Common myeloid progenitor, CD34-positive (primary cell): ENCODE measurements around the gene ASAP3. TPM values are rescaled to one million over a fixed set of nuclear protein-coding genes. Genes with fewer than 3 reads are reported as not detected.

Experiments used
- CTCF ChIA-PET: fragments of 350-600 bp; sonication (Branson Sonifier 250); formaldehyde crosslinking; loops from one replicate; lab custom pipeline; 2021; ENCODE audit warnings: antibody characterized with exemption; lab: Charles Lee
- POLR2A ChIA-PET: fragments of 350-600 bp; sonication (Branson Sonifier 250); formaldehyde crosslinking; loops from one replicate; lab custom pipeline; 2021; ENCODE audit warnings: antibody characterized with exemption; lab: Charles Lee
- DNase-seq, 3 donors: peaks; one replicate each; pipeline versions ENCODE4 v3.0.0 to v3.0.0-alpha.2; 2013
- H3K27ac ChIP-seq, 2 experiments: 1 replicate in 1 of 2; 2 replicates in 1 of 2; pipeline ENCODE4 v1.7.0; 2013; ENCODE audit warnings: inconsistent platforms in 2 of 2, low read length in 2 of 2, mild to moderate bottlenecking in 2 of 2, low read depth in 1 of 2, moderate library complexity in 1 of 2; ENCODE audit not compliant: severe bottlenecking in 2 of 2, insufficient read depth in 1 of 2, poor library complexity in 1 of 2
- H3K27me3 ChIP-seq, 5 experiments: replicated peaks in 2 of 5; 1 replicate in 3 of 5; 2 replicates in 2 of 5; pipeline versions ENCODE4 v1.6.1 to v1.7.0; 2013; ENCODE audit warnings: low read length in 4 of 5, mild to moderate bottlenecking in 2 of 5, moderate library complexity in 2 of 5, inconsistent platforms in 1 of 5; ENCODE audit not compliant: insufficient read depth in 5 of 5, control insufficient read depth in 4 of 5
- H3K36me3 ChIP-seq, 4 experiments: 1 replicate in 2 of 4; 2 replicates in 2 of 4; pipeline versions ENCODE4 v1.6.1 to v1.7.0; 2013; ENCODE audit warnings: low read length in 3 of 4, control low read depth in 1 of 4, mild to moderate bottlenecking in 1 of 4; ENCODE audit not compliant: control insufficient read depth in 4 of 4, insufficient read depth in 4 of 4
- H3K4me1 ChIP-seq, 4 experiments: 1 replicate in 3 of 4; 2 replicates in 1 of 4; pipeline versions ENCODE4 v1.6.1 to v1.7.1; 2013; ENCODE audit warnings: low read length in 3 of 4, mild to moderate bottlenecking in 3 of 4, control low read depth in 1 of 4, inconsistent platforms in 1 of 4, moderate library complexity in 1 of 4; ENCODE audit not compliant: control insufficient read depth in 4 of 4, insufficient read depth in 4 of 4; ENCODE audit errors: control extremely low read depth in 1 of 4
- H3K4me3 ChIP-seq, 7 experiments: 1 replicate in 4 of 7; 2 replicates in 3 of 7; pipeline versions ENCODE4 v1.5.1 to v1.7.0; 2013; ENCODE audit warnings: mild to moderate bottlenecking in 7 of 7, low read length in 6 of 7, moderate library complexity in 6 of 7, inconsistent platforms in 2 of 7, low read depth in 2 of 7, control low read depth in 1 of 7; ENCODE audit not compliant: insufficient read depth in 4 of 7, control insufficient read depth in 1 of 7; ENCODE audit errors: extremely low read depth in 1 of 7
- H3K9me3 ChIP-seq, 5 experiments: 1 replicate in 4 of 5; 2 replicates in 1 of 5; pipeline versions ENCODE4 v1.6.1 to v1.7.1; 2013; ENCODE audit warnings: low read length in 4 of 5, mild to moderate bottlenecking in 2 of 5, inconsistent platforms in 1 of 5, low read depth in 1 of 5, moderate library complexity in 1 of 5; ENCODE audit not compliant: control insufficient read depth in 4 of 5, insufficient read depth in 2 of 5; ENCODE audit errors: control extremely low read depth in 1 of 5
- WGBS: methylation state at CpG from one replicate; pipeline ENCODE4 v1.1.5; 2013; ENCODE audit not compliant: insufficient coverage; 5-methylcytosine and 5-hydroxymethylcytosine counted together
- polyA plus RNA-seq: library from polyadenylated mRNA; unstranded; fragments of 120-200 nt; gene quantifications from one replicate; pipeline ENCODE4 v1.2.1, GENCODE V29; 2013

ASAP3 gene
- polyA plus RNA-seq, result 0.57 TPM

- 1% methylated on average over 65 of the region's 84 CpGs for WGBS
- CTCF ChIA-PET, result interaction anchor here (0.7 to 2.6 kb wide), 5 partner anchors 10 to 63 kb away, joined by 3 to 8 read pairs (median 3); no protein-coding TSS in a partner anchor
- no peaks in the 10 kb centered on the region for H3K9me3 ChIP-seq
- H3K36me3 ChIP-seq, result no peaks in the 10 kb centered on the region
- POLR2A ChIA-PET, result no interaction called here
- peak; percentile 57 to 71 (median 65) for DNase-seq
- peaks cover 0 to 11% (median 9%) of the 10 kb centered on the region in 4 experiments for H3K4me1 ChIP-seq
- H3K4me3 ChIP-seq, result peak within 1 kb of the TSS; percentile 39 to 74 (median 65)
- no peak within 1 kb of the TSS for H3K27ac ChIP-seq
- H3K27me3 ChIP-seq, result peaks cover 3 to 38% (median 29%) of the 10 kb centered on the region in 5 experiments
These were observed at the start of gene ASAP3 for GRCh38 chr1:23483321-23484252. TSS of gene ASAP3 (minus strand) at chr1:23484179. CDS start at chr1:23484133, 46 bp downstream.

DNA sequence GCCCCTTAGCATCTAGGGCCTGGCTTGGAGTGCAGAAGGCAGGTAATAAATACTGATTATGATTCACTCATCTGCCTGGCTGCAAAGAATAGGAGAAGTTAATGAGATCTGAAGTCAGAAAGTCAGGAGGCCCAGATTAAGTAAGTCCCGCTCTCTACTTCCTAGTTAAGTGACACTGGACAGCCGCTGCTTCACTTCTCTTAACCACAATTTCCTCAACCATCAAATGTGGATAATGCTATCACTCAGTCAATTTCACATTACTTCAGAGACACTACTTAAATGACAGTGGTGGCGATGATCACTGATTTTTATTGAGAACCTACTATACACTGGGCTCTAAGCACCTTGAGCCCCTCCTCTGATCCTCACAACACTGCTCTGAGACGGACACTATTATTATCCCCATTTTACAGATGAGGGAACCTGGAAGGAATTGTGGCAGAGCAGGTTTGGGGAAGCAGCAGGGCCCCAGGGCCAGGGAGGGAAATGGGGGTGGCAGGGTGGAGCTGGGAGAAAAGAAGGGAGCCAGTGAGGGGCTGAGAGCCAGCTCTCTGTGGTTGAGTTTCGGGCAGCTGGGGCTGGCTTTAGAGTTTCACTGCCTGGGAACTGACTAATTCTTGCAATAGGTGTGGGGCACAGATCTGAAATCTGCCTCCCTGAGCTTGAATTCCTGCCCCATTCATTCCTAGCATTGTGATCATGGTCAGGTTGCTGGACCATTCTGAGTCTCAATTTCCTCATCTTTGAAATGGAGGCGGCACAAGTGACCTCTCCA, 49.5 kb upstream of the ASAP3 start:
- WGBS, result 38% methylated on average over 4 of the region's 6 CpGs
- Histone ChIP-seq H3K4me3 (no peak overlapping the region), H3K27ac (no peak overlapping the region), H3K27me3 (no peaks in the 10 kb centered on the region), H3K36me3 (no peaks in the 10 kb centered on the region), H3K4me1 (peaks cover 25 to 57% (median 51%) of the 10 kb centered on the region in 4 experiments), H3K9me3 (no peaks in the 10 kb centered on the region)
- ChIA-PET POLR2A (no interaction called here), CTCF (interaction anchor here (0.8 to 9.8 kb wide), 2 partner anchors 14 to 36 kb away, joined by 3 to 183 read pairs; no protein-coding TSS in a partner anchor)
- DNase-seq, result peak in 2 of 3 donors; percentile 75 to 76

- peak overlapping the region in 5 of 7 experiments; percentile 41 to 77 (median 68) for H3K4me3 ChIP-seq
- 66% methylated on average over 4 of the region's 5 CpGs for WGBS
These were observed 47.6 kb upstream of the ASAP3 start for GRCh38 chr1:23531562-23532094.

GRCh38 chr1:23530747-23531561, 47.0 kb upstream of the ASAP3 start, which contains the start of gene E2F2:
TSS of gene E2F2 (minus strand) at chr1:23531233. CDS start at chr1:23530793, 440 bp downstream.
- POLR2A ChIA-PET, result interaction anchor here (0.6 kb wide), 1 partner anchor 608 kb away, joined by 3 read pairs; no protein-coding TSS in a partner anchor
- Histone ChIP-seq H3K27ac (no peak within 1 kb of the TSS), H3K36me3 (peaks cover 0 to 4% (median 0%) of the 10 kb centered on the region in 4 experiments), H3K9me3 (no peaks in the 10 kb centered on the region), H3K4me3 (peak within 1 kb of the TSS; percentile 53 to 78 (median 72)), H3K4me1 (peaks cover 37 to 80% (median 72%) of the 10 kb centered on the region in 4 experiments), H3K27me3 (no peaks in the 10 kb centered on the region)
- CTCF ChIA-PET, result interaction anchor here (0.7 to 7.7 kb wide), 7 partner anchors 8 to 107 kb away, joined by 3 to 98 read pairs (median 11); no protein-coding TSS in a partner anchor
- 0% methylated on average over 65 of the region's 85 CpGs for WGBS
- peak; percentile 81 to 90 (median 87) for DNase-seq

More at GRCh38 chr1:23531562-23532094, 47.6 kb upstream of the ASAP3 start:
- no peak overlapping the region for H3K27ac ChIP-seq
- CTCF ChIA-PET, result interaction anchor here (0.7 to 5.4 kb wide), 8 partner anchors 8 to 106 kb away, joined by 3 to 32 read pairs (median 3); no protein-coding TSS in a partner anchor
- peaks cover 33 to 73% (median 66%) of the 10 kb centered on the region in 4 experiments for H3K4me1 ChIP-seq
- peaks cover 0 to 4% (median 0%) of the 10 kb centered on the region in 4 experiments for H3K36me3 ChIP-seq
- POLR2A ChIA-PET, result interaction anchor here (0.6 kb wide), 1 partner anchor 609 kb away, joined by 3 read pairs; no protein-coding TSS in a partner anchor
- no peaks in the 10 kb centered on the region for H3K9me3 ChIP-seq
- no peaks in the 10 kb centered on the region for H3K27me3 ChIP-seq
- DNase-seq, result no peak

GRCh38 chr1:23530087-23530746, 46.2 kb upstream of the ASAP3 start:
- Histone ChIP-seq H3K4me1 (peaks cover 43 to 88% (median 79%) of the 10 kb centered on the region in 4 experiments), H3K9me3 (no peaks in the 10 kb centered on the region), H3K27ac (no peak overlapping the region), H3K27me3 (no peaks in the 10 kb centered on the region), H3K4me3 (peak overlapping the region in 6 of 7 experiments; percentile 53 to 78 (median 74)), H3K36me3 (peaks cover 0 to 4% (median 0%) of the 10 kb centered on the region in 4 experiments)
- ChIA-PET POLR2A (no interaction called here), CTCF (interaction anchor here (3.5 to 7.7 kb wide), 4 partner anchors 10 to 104 kb away, joined by 17 to 98 read pairs (median 24); no protein-coding TSS in a partner anchor)
- DNase-seq, result no peak
- WGBS, result 18% methylated on average over 21 of the region's 22 CpGs
